ENCODE results near the gene ACAP1.
"Not testable (repeated sequence)": the region's sequence is repeated elsewhere in the genome, so short reads cannot be mapped to it uniquely, and the experiment has no call there.

Gene ACAP1

DNA sequence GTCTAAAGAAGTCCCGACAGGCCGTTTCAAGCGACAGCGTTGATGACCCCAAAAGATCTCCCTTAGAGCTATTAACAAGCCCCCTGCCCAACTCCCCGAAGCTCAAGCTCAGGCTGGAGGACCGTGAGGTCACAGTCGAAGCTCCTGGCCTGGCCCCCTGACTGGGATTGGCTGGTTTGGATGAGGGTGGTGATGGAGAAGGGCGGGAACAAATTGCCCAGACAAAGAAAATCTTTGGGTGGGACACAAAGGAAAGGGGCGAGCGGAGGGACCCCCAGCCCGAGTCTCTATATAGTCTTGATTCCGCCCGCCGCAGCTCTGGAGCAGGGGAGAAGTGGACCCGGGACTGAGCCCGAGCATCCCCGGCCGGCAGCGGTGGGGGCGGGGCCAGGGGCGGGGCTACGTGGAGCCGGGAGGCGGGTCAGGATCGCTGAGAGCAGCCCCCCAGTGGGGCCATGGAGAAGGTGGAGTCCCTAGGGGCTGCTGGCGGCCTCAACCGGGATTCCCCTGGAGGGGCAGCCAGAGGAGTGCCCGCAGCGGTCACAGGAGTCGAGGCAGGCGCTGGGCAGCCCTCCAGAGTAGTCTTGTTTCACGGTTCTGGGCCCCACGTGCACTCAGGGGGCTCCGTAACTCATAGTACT lies 6.2 kb upstream of the ACAP1 start:
- DNase-seq = peak; percentile 70 to 74

DNA sequence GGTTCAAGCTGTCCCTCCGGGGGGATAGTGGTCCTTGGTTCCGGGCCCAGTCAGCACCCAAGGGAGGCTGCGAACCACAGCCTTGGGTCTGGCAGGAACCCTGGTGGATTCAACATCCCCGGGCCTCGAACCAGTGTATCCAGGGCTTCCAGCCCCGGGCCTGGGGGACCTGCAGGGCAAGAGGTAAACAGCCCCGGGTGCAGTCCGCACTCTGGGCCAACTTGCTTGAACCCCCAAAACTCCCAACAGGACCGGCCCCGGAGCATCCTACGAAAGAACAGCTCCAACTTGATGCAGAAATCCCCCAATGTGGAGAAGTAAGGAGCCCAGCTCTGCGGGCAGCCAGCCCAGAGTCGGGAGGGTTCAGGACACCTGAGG lies 5.7 kb upstream of the ACAP1 start:
- DNase-seq = no peak

DNA sequence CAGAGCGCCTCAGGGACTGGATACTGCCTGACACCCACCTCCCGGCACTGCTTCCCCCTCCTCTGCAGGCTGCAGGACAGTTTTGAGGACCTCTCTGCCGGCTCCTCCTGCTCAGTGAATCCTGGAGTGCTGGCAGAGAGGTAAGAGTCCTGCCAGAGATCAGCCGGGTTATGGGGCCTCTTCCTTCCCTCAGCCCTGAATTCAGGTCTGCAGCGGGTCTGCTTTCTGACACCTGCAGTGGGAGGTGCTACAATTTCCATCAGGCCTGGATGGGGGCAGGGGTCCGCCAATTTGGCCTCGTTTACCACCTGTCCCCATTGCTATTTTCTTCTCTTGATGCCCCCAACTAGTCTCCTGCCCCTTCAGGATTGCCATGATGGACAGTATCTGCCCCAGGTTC lies 4.2 kb upstream of the ACAP1 start:
- no peak for DNase-seq

DNA sequence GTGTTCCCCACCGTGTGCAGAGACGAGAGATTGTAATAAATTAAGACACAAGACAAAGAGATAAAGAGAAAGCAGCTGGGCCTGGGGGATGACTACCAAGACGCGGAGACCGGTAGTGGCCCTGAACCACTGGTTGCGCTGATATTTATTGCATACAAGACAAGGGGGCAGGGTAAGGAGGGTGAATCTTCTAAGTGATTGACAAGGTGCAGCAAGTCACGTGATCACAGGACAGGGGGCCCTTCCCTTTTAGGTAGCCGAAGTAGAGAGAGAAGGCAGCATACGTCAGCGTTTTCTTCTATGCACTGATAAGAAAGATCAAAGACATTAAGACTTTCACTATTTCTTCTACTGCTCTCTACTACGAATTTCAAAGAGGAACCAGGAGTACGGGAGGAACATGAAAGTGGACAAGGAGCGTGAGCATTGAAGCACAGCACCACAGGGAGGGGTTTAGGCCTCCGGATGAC lies 3.7 kb upstream of the ACAP1 start:
- DNase-seq = not testable (repeated sequence)

DNA sequence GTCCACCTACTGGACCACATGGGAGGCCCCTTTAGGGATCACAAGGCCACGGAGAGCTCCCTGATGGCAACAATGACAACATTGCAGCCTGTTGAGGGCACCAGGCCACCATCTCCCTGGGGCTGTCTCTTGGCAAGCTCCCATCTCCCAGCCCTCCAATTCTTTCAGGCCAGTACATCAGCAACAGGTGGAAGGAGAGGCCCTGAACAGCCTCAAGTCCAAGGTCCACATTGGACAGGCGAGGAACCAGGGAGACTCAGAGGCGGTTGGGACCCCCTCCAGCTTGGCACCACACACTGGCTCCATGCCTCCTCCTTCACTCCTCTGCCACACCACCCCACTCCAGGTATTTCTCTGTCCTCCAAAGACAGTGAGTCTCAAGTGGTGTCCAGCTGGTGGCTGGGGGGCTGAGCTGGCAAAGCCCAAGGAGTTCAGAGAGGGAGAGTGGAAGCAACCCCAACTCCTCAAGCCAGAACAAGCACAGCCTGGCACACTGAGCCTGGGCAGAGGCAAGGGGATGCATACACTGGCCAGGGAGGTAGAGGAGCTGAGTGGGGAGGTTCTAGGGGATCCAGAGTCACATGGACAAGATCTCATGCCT lies 1.3 kb upstream of the ACAP1 start:
- no peak for DNase-seq

DNA sequence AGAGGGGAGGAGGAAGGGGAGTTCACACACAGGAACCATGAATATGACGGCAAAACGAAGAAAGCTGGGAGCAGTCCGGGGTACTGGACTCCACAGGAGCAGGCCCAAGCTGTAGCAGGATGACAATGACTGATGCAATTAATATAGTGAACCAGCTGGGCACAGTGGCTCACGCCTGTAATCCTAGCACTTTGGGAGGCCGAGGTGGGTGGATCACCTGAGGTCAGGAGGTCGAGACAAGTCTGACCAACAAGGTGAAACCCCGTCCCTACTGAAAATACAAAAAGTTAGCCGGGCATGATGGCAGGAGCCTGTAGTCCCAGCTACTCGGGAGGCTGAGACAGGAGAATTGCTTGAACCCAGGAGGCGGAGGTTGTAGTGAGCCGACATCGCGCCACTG lies 564 bp upstream of the ACAP1 start:
- not testable (repeated sequence) for DNase-seq

DNA sequence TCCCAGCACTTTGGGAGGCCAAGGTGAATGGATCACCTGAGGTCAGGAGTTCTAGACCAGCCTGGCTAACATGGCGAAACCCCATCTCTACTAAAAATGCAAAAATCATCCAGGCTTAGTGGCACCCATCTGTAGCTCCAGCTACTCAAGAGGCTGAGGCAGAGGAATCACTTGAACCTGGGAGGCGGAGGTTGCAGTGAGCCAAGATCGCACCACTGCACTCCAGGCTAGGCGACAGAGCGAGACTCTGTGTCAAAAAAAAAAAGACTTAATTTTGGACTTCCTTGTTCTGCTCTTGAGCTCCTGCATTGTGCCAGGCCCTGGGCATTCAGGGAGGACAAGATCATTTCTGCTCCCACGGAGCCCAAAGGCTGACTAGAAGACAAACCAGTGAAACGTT lies 1.3 kb downstream of the ACAP1 start:
- DNase-seq = not testable (repeated sequence)

DNA sequence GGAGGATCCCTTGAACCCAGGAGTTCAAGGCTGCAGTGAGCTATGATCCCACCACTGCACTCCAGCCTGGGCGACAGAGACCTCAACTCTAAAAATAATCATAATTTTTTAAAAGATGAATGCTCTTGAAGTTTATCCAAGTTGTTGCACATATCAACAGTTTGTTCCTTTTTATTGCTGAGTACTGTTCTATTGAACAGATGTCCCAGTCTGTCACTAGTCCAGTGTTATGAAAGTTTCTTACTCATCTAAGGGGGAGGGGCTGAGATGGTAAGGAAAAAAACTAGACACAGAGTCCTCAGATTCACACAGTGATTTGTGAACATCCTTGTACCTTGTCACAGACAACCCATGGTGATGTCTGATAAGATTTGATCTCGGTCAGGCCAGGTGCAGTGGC lies 3.9 kb downstream of the ACAP1 start:
- DNase-seq = no peak

DNA sequence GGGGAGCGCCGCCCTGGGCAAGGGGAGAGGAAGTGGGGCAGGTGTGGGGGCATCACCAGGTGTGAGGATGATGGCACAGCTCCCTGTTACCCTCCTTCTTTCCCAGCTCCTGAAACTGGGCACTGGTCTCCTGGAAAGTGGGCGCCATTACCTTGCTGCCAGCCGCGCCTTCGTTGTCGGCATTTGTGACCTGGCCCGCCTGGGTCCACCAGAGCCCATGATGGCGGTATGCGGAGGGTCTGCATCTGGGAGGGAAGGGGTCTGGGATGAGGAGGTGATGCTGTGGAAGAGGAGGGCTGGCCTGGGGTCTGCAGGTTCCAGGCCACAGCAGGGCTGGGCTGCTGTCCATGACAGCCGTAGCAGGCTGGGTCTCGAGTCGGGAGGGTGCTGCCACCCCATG lies 5.5 kb downstream of the ACAP1 start:
- no peak for DNase-seq

DNA sequence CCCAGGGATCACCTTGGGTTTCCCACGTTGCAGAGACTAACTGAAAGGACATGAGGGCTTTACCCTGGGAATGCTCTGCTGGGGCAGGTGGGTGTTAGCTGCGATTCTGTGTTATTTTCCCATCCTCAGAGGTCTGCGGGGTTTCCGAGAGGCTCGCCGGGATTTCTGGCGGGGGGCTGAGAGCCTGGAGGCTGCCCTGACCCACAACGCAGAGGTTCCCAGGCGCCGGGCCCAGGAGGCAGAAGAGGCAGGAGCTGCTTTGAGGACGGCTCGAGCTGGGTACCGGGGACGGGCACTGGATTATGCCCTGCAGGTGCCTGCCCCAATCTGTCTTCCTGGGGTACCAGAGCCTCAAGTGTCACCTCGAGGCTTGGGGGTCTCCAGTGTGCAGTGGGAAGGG lies 6.9 kb downstream of the ACAP1 start:
- DNase-seq = no peak

DNA sequence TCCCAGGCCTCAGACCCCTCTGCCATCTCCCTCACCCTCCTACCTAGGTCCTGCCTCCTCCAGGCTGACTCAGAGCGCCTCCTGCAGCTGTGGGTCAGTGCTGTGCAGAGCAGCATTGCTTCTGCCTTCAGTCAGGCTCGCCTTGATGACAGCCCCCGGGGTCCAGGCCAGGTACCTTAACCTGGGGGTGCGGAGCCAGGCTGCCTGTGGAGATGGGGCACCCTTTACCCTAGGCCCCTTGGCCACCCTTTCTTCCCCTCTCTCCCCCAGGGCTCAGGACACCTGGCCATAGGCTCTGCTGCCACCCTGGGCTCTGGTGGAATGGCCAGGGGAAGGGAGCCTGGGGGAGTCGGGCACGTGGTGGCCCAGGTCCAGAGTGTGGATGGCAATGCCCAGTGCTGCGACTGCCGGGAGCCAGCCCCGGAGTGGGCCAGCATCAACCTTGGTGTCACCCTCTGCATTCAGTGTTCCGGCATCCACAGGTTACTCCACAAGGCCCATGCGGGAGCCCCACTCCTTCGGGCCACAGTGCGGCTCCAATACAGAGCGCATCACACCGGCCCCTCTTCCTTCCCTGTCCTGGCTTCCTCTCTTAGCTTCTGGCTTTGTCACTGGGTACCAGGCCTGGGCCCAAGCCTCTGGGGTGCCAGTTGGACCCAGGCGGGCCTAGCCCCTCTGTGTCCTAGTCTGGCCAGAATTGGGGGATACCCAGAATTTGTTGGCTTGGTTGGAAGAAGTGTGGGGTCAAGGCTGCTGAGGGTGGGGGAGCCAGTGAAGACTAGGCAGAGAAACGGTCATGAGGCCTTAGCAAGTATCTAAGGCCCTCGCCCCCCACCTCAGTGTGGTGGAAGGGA lies 10.7 kb downstream of the ACAP1 start:
- DNase-seq = no peak

DNA sequence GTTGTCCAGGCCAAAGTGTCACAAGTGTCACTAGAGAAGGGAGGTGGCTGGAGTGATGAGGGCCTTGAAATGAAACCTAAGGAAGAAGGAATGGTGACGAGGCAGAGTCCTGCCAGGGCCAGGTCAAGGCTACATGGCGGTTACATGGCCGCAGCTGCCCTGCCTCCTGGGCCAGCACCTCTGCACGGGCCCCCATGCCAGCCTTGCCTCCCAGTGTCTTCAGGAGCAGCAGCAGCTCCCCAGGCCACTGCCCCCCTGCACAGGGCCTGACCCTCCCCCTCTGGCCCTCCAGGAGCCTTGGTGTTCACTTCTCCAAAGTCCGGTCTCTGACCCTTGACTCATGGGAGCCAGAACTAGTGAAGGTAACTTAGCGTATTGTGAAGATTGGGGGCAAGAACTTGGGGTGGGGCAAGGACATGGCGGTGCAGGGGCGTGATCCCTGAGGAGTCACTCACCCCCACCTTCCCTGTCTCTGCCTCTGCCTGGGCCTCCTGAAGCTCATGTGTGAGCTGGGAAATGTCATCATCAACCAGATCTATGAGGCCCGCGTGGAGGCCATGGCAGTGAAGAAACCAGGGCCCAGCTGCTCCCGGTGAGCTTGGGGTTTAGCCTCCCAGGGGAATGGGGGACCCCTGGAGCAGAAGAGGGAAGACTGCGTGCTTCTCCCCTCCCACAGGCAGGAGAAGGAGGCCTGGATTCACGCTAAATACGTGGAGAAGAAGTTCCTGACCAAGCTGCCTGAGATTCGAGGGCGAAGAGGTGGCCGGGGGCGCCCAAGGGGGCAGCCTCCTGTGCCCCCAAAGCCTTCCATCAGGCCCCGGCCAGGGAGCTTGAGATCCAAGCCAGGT lies 11.5 kb downstream of the ACAP1 start:
- no peak for DNase-seq

DNA sequence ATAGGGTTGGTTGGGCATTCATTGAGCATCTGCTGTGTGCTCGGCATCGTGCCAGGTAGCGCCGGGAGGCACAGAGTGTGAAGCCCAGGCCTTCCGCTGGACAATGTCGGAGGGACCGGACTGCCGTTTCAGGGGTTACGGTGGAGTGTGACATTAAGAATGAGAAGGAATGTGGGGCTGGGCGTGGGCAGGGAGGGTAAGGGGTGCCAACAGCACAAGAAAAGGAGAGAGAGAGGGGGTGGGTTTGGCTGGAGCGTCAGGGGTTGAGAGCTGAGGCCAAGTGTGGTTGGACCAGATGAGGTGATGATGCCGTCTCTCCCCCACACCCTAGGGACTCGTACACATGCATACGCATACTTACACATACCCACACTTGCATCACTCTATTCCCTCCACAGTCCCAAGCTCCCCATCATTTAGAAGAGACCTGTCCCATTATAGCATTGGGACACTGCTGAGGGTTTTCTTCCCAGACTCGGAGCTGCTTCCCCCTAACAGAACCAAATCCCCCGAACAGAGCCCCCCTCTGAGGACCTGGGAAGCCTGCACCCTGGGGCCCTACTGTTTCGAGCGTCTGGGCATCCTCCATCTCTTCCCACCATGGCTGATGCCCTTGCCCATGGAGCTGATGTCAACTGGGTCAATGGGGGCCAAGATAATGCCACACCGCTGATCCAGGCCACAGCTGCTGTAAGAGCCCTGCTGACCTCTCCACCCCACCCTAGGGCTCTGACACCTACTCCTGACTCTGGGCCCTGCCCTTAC lies 12.3 kb downstream of the ACAP1 start:
- no peak for DNase-seq

DNA sequence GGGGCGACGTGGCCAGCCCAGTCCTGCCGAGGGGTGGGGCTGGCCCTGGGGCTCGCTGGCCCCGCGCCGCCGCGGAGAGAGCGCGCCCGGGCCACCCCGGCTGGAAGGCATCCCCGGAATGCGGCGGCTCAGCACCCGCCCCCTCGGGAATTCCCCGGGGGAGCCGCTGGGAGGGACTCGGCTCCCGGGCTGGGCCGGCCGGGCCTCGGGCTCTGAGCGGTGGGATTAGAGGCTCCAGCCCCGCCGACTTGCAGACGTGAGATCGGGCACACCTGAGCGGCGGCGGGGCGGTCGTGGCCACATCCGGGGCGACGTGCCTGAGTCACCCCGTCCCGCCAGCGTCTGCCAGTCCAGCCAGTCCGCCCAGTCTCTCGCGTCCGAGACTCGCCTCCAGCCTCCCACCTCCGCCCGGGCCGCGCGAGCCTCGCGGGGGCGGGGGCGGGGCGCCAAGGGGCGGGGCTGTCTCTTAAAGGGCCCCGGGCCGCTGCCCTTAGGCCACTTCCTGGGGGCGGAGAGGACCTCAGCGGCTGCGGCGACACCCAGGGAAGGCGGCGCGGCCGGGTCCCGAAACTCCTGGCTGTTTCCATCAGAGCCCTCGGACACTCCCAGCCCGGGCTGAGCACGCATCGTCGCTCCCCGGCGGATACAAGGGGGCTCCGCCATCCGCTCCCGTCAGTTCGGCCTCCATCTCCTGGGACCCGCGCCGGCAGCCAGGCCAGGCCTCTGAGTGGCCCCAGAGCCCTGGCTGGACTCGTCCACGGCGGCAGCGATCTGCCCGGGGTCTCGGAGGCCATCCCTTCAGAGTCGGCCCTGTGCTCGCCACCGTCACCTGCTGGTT lies 15.6 kb downstream of the ACAP1 start, which contains the start of gene KCTD11:
Gene KCTD11, plus strand, starts transcription at position 498 of the 838 bp plus-strand sequence.
- peak; percentile 60 to 71 for DNase-seq

DNA sequence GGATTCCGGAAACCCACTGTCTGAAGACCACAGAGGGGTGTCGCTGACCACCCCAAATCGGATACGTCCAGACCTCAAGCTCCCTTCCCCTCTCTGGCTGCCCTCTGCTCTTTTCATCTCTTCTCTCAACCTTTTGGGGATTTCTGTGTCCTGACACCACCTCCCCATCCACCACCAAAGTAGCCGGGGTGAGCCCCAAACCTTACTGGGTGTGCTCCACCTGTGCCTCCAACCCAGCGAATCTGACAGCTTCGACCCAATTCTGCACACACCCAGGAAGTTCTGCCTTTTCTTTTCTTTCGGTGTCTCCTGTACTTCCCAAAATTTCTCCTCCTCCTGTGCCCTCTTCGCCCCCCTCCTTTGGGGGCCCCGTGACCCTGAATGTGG lies 16.2 kb downstream of the ACAP1 start:
- no peak for DNase-seq

DNA sequence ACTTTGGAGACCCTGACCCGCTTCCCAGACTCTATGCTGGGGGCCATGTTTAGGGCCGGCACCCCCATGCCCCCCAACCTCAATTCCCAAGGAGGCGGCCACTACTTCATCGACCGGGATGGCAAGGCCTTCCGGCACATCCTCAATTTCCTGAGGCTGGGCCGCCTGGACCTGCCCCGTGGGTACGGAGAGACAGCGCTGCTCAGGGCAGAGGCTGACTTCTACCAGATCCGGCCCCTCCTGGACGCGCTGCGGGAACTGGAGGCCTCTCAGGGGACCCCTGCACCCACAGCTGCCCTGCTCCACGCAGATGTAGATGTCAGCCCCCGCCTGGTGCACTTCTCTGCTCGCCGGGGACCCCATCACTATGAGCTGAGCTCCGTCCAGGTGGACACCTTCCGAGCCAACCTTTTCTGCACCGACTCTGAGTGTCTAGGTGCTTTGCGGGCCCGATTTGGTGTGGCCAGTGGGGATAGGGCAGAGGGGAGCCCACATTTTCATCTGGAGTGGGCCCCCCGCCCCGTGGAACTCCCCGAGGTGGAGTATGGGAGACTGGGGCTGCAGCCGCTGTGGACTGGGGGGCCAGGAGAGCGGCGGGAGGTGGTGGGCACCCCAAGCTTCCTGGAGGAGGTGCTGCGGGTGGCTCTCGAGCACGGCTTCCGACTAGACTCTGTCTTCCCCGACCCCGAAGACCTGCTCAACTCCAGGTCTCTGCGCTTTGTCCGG lies 16.7 kb downstream of the ACAP1 start:
- no peak for DNase-seq

DNA sequence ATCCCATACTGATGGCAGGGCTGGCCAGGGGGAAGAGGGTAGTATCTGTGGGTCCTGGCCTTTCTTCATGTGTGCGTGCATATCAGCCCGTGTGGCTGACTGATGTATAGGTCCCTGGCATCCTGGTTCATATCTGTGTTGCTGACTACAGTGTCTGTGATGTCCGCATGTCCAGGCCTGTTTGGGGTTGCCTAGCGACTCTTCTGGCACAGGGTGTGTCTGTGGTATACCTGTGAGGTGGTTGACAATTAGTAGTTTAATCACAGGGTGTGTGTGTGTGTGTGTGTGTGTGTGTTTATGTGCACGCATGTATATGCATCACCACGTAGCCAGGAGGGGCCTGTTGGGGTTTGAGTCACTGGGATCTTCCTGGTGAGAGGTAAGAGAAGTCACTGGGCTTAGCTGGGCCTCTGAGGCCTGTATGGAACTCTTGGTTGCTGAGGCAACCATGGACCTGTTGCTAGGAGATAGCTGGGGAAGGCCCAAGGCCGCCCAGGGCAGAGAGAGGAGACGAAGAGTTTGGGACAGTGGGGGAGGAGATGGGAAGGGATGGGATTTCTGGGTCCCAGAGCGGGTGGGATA lies 18.0 kb downstream of the ACAP1 start:
- DNase-seq = no peak

DNA sequence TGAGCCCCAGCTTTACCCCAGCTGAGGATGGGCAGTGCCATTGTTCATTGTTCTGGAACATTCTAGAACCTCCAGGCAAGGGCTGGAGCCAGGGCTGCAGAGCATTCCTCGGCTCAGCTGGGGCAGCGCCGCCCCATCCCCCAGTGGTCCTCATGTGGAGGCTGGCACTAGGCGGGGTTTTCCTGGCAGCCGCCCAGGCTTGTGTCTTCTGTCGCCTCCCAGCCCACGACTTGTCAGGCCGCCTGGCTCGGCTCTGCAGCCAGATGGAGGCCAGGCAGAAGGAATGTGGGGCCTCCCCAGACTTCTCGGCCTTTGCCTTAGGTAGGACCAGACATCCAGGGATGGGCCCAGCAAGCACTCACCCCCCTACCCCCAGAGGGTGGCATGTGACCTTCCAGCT lies 18.7 kb downstream of the ACAP1 start, which contains the start of gene TMEM95:
Gene TMEM95, plus strand, starts transcription at position 104 of the 400 bp plus-strand sequence. Its CDS starts 49 bp downstream, at position 153.
- no peak for DNase-seq

DNA sequence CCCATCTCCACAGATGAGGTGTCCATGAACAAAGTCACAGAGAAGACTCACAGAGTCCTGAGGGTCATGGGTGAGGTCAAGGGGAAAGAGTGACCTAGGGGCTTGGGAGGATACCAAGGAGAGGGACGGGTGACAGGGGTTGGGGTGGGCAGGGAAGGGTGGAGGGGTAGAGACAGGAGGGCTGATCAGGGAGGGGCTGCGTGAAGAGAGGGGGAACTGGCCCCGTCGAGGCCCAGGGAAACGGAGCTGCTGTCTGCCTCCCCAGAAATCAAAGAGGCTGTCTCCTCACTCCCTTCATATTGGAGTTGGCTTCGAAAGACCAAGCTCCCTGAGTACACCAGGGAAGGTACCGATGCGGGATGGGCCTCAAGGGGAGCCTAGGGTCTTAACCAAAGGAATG lies 19.2 kb downstream of the ACAP1 start:
- DNase-seq = no peak

DNA sequence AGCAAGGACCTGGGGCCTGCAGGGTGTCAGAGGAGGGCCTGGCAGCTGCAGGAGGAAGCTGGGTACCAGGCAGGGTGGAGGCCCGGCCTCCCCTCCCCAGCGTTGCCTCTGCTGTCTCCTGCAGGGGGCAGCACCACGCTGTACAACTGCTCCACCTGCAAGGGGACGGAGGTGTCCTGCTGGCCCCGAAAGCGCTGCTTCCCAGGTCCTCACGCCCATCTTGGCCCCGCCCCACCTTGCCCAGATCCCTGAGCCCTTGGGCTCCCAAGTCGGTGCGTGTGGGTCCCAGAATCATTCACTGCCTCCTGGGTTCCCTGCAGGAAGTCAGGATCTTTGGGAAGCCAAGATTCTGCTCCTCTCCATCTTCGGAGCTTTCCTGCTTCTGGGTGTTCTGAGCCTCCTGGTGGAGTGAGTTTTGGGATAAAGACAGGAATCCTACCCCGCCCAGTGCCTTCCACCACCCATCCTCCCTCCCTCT lies 19.8 kb downstream of the ACAP1 start:
- peak; percentile 80 to 83 for DNase-seq

All from activated CD4-positive, alpha-beta T cell treated with anti-CD3 and anti-CD28 coated beads for 4 hours (primary cell).